Left ventricle myocardium inferior (tissue), 1 donor: ENCODE results near the gene RADIL. TPM values are rescaled to one million over a fixed set of nuclear protein-coding genes. Genes with fewer than 3 reads are reported as not detected.

ENCODE experiments used
- DNase-seq: peaks from one replicate; pipeline ENCODE4 v3.0.0-alpha.2; 2020
- H3K27ac ChIP-seq: fragments of 200-600 bp; replicated peaks from 2 replicates; pipeline ENCODE4 v1.8.0; 2021
- H3K27me3 ChIP-seq: fragments of 200-600 bp; 2 replicates; pipeline ENCODE4 v1.8.0; 2021; ENCODE audit warnings: low read depth
- H3K36me3 ChIP-seq: fragments of 200-600 bp; 2 replicates; pipeline ENCODE4 v1.8.0; 2021
- H3K4me1 ChIP-seq: fragments of 200-600 bp; 2 replicates; pipeline ENCODE4 v1.8.0; 2021
- H3K4me3 ChIP-seq: fragments of 200-600 bp; 2 replicates; pipeline ENCODE4 v1.8.0; 2021; ENCODE audit warnings: mild to moderate bottlenecking, moderate library complexity
- H3K9me3 ChIP-seq: fragments of 200-600 bp; replicated peaks from 2 replicates; pipeline ENCODE4 v1.8.0; 2021
- intact Hi-C: fragments of 100-400 bp; cut with micrococcal nuclease; formaldehyde crosslinking; loops from one replicate; pipeline ENCODE4 v1.11.0; 2022
- long read RNA-seq: library from polyadenylated mRNA; unstranded; transcript quantifications from one replicate; pipeline ENCODE4 v2.0.0, GENCODE V29; 2021
- total RNA-seq: library from RNA; stranded (reverse); fragmentation: NEBNext Ultra II Directional; extraction: Animal tissue kit (Norgen Biotek cat#: 25700); gene quantifications from one replicate; pipeline ENCODE4 v1.2.1, GENCODE V29; 2021
- TF ChIP-seq, protein P1 (sequence below): fragments of 200-600 bp; IDR thresholded peaks from 2 replicates; pipeline ENCODE4 v1.8.0; 2021; ENCODE audit warnings: antibody characterized with exemption, mild to moderate bottlenecking, borderline replicate concordance
- donor health status: DM: no; HTN: yes; CAD: no; lungs with severe emphysema.

Gene RADIL, protein sequence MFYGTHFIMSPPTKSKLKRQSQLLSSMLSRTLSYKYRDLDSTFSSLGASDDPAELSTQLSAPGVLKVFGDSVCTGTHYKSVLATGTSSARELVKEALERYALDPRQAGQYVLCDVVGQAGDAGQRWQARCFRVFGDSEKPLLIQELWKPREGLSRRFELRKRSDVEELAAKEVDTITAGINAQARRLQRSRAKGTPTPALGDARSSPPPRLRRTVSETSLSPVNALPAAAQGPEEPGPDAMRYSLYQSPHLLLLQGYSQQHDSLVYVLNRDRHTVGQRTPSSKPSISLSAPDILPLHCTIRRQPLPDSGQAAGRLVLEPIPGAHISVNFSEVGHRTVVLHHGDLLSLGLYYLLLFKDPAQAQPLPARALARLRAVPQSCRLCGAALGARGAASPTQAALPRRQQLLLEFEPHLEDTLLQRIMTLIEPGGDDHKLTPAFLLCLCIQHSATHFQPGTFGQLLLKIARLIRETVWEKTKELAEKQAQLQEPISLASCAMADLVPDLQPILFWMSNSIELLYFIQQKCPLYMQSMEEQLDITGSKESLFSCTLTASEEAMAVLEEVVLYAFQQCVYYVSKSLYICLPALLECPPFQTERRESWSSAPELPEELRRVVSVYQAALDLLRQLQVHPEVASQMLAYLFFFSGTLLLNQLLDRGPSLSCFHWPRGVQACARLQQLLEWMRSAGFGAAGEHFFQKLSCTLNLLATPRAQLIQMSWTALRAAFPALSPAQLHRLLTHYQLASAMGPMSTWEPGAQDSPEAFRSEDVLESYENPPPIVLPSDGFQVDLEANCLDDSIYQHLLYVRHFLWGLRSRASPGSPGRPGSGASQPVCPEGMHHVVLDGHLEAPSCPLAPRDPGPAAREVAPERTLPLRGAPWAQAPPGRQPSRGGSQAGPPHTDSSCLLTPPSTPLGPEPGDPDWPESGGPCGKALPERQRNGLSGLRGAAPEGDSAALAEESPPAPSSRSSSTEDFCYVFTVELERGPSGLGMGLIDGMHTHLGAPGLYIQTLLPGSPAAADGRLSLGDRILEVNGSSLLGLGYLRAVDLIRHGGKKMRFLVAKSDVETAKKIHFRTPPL
- 4.5 TPM for total RNA-seq
- long read RNA-seq, partial matches to known transcripts: 6 of 11 reads
- long read RNA-seq, other reads (novel, unspliced or antisense): 4 of 11 reads

- Histone ChIP-seq H3K4me3 (peak within 1 kb of the TSS; percentile 85), H3K4me1 (peaks cover 40% of the 10 kb centered on the region), H3K36me3 (no peaks in the 10 kb centered on the region), H3K27me3 (peaks cover 37% of the 10 kb centered on the region), H3K27ac (peak within 1 kb of the TSS; percentile 86), H3K9me3 (no peaks in the 10 kb centered on the region)
- TF ChIP-seq, protein P1, sequence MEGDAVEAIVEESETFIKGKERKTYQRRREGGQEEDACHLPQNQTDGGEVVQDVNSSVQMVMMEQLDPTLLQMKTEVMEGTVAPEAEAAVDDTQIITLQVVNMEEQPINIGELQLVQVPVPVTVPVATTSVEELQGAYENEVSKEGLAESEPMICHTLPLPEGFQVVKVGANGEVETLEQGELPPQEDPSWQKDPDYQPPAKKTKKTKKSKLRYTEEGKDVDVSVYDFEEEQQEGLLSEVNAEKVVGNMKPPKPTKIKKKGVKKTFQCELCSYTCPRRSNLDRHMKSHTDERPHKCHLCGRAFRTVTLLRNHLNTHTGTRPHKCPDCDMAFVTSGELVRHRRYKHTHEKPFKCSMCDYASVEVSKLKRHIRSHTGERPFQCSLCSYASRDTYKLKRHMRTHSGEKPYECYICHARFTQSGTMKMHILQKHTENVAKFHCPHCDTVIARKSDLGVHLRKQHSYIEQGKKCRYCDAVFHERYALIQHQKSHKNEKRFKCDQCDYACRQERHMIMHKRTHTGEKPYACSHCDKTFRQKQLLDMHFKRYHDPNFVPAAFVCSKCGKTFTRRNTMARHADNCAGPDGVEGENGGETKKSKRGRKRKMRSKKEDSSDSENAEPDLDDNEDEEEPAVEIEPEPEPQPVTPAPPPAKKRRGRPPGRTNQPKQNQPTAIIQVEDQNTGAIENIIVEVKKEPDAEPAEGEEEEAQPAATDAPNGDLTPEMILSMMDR: peak; percentile 92
- DNase-seq: peak; percentile 92
- intact Hi-C loops: loop anchor here (5.0 kb wide), 1 partner anchor 56 kb away; no protein-coding TSS in a partner anchor
Observed at GRCh38 chr7:4883372-4884144, at the start of gene RADIL. Gene RADIL (minus strand): TSS chr7:4883716. CDS start chr7:4878139, 5,577 bp downstream.

GRCh38 chr7:4931943-4932342, 48.4 kb upstream of the RADIL start:
- Histone ChIP-seq H3K4me1 (no peaks in the 10 kb centered on the region), H3K27me3 (peaks cover 86% of the 10 kb centered on the region), H3K4me3 (no peak overlapping the region), H3K36me3 (no peaks in the 10 kb centered on the region), H3K9me3 (no peaks in the 10 kb centered on the region), H3K27ac (no peak overlapping the region)
- DNase-seq: no peak
- TF ChIP-seq, protein P1: no peak
- intact Hi-C loops: no loop called here

GRCh38 chr7:4929005-4929404, 45.5 kb upstream of the RADIL start:
- Histone ChIP-seq H3K27me3 (peaks cover 76% of the 10 kb centered on the region), H3K36me3 (no peaks in the 10 kb centered on the region), H3K4me3 (no peak overlapping the region), H3K4me1 (no peaks in the 10 kb centered on the region), H3K27ac (no peak overlapping the region), H3K9me3 (no peaks in the 10 kb centered on the region)
- DNase-seq: no peak
- intact Hi-C loops: no loop called here
- TF ChIP-seq, protein P1: no peak

DNA sequence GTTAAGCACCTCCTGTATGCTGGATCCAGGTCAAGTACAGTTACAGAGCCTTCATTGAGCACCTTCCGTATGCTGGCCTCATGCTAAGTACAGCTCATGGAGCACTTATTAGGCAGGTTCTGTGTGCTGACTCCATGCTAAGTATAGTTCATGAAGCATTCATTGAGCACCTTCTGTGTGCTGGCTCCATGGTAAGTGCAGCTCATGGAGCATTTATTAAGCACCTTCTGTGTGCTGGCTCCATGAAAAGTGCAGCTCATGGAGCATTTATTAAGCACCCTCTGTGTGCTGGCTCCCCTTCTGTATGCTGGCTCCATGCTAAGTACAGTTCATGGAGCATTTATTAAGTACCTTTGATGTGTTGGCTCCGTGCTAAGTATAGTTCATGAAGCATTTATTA, 44.9 kb upstream of the RADIL start:
- TF ChIP-seq, protein P1: no peak
- intact Hi-C loops: no loop called here

More for the DNA sequence above, 44.9 kb upstream of the RADIL start:
- Histone ChIP-seq H3K4me1 (no peaks in the 10 kb centered on the region), H3K4me3 (no peak overlapping the region), H3K36me3 (no peaks in the 10 kb centered on the region), H3K9me3 (no peaks in the 10 kb centered on the region), H3K27ac (no peak overlapping the region), H3K27me3 (peaks cover 73% of the 10 kb centered on the region)
- DNase-seq: no peak
